HEK293 (cell line): ENCODE data around the gene KCNJ6.

Experiments used
- CTCF ChIA-PET: fragments of 350-600 bp; formaldehyde crosslinking; extraction: SDS; loops from one replicate; lab custom pipeline; 2021; ENCODE audit warnings: antibody characterized with exemption; lab: Yijun Ruan, JAX
- POLR2A ChIA-PET: fragments of 300-600 bp; formaldehyde crosslinking; extraction: SDS; loops from one replicate; lab custom pipeline; 2020; ENCODE audit warnings: antibody characterized with exemption, inconsistent platforms; lab: Yijun Ruan, JAX
- H3K27ac ChIP-seq: fragments of 200-500 bp; sonication (Bioruptor generic); 2 replicates; pipeline ENCODE4 v1.5.1; 2014; ENCODE audit warnings: low read depth, low read length, control low read depth, inconsistent platforms; ENCODE audit errors: extremely low read depth
- H3K36me3 ChIP-seq, 2 experiments: fragments of 200-500 bp in 1 of 2; sonication (Bioruptor generic) in 1 of 2; 1 replicate in 1 of 2; 2 replicates in 1 of 2; pipeline ENCODE4 v1.5.1; 2014 to 2017; ENCODE audit warnings: inconsistent platforms in 2 of 2, low read length in 2 of 2; ENCODE audit not compliant: control insufficient read depth in 2 of 2, insufficient read depth in 1 of 2
- H3K4me1 ChIP-seq: fragments of 200-500 bp; sonication (Bioruptor generic); 2 replicates; pipeline ENCODE4 v1.5.1; 2014; ENCODE audit warnings: mild to moderate bottlenecking, low read length, inconsistent platforms; ENCODE audit not compliant: control insufficient read depth, insufficient read depth
- H3K4me3 ChIP-seq: 2 replicates; pipeline ENCODE4 v1.5.1; 2011; ENCODE audit warnings: low read depth, mild to moderate bottlenecking, control low read depth, low read length, moderate library complexity
- H3K9me3 ChIP-seq: fragments of 200-500 bp; sonication (Bioruptor generic); 2 replicates; pipeline ENCODE4 v1.5.1; 2014; ENCODE audit warnings: low read depth, low read length, inconsistent platforms; ENCODE audit not compliant: control insufficient read depth, insufficient read depth
- KLF10 ChIP-seq: fragments of 450-650 bp; IDR thresholded peaks from 2 replicates; pipeline ENCODE4 v1.5.1; 2018; ENCODE audit warnings: missing biosample characterization, mild to moderate bottlenecking, missing genetic modification characterization
- PRDM1 ChIP-seq: fragments of 450-650 bp; formaldehyde crosslinking; IDR thresholded peaks from 2 replicates; pipeline ENCODE4; 2016; ENCODE audit warnings: missing biosample characterization, missing genetic modification characterization
- SP7 ChIP-seq: fragments of 450-650 bp; formaldehyde crosslinking; IDR thresholded peaks from 2 replicates; pipeline ENCODE4 v1.5.1; 2016; ENCODE audit warnings: missing biosample characterization, missing genetic modification characterization
- ZBTB48 ChIP-seq: fragments of 450-650 bp; formaldehyde crosslinking; IDR thresholded peaks from 2 replicates; pipeline ENCODE4 v1.5.1; 2016; ENCODE audit warnings: missing biosample characterization, missing genetic modification characterization
- ZBTB7A ChIP-seq: fragments of 450-650 bp; formaldehyde crosslinking; IDR thresholded peaks from 2 replicates; pipeline ENCODE4 v1.5.1; 2016; ENCODE audit warnings: low read depth, missing biosample characterization, missing genetic modification characterization
- ZNF341 ChIP-seq: fragments of 450-650 bp; formaldehyde crosslinking; IDR thresholded peaks from 2 replicates; pipeline ENCODE4; 2016; ENCODE audit warnings: low read depth, missing biosample characterization, missing genetic modification characterization
- ZNF423 ChIP-seq: fragments of 450-650 bp; formaldehyde crosslinking; IDR thresholded peaks from 2 replicates; pipeline ENCODE4 v1.5.1; 2016; ENCODE audit warnings: missing biosample characterization, missing genetic modification characterization
- ZNF544 ChIP-seq: fragments of 450-650 bp; formaldehyde crosslinking; IDR thresholded peaks from 2 replicates; pipeline ENCODE4 v1.5.0; 2017; ENCODE audit warnings: missing biosample characterization, missing genetic modification characterization
- ZNF549 ChIP-seq: fragments of 450-650 bp; IDR thresholded peaks from 2 replicates; pipeline ENCODE4 v1.5.1; 2018; ENCODE audit warnings: missing biosample characterization, missing genetic modification characterization, mild to moderate bottlenecking, inconsistent platforms, moderate library complexity
- ZNF610 ChIP-seq: fragments of 450-650 bp; formaldehyde crosslinking; IDR thresholded peaks from 2 replicates; pipeline ENCODE4 v1.5.1; 2016; ENCODE audit warnings: missing biosample characterization, missing genetic modification characterization, borderline replicate concordance
- ZNF670 ChIP-seq: fragments of 450-650 bp; formaldehyde crosslinking; IDR thresholded peaks from 2 replicates; pipeline ENCODE4 v1.5.1; 2016; ENCODE audit warnings: missing biosample characterization, missing genetic modification characterization, low read depth
- TF ChIP-seq, protein P1 (sequence below): fragments of 450-650 bp; formaldehyde crosslinking; IDR thresholded peaks from 2 replicates; pipeline ENCODE4 v1.5.1; 2016; ENCODE audit warnings: missing biosample characterization, missing genetic modification characterization
- TF ChIP-seq, protein P2 (sequence below): fragments of 450-650 bp; formaldehyde crosslinking; IDR thresholded peaks from 2 replicates; pipeline ENCODE4 v1.5.1; 2016; ENCODE audit warnings: missing biosample characterization, missing genetic modification characterization, low read depth
- TF ChIP-seq, protein P3 (sequence below): fragments of 450-650 bp; formaldehyde crosslinking; IDR thresholded peaks from 2 replicates; pipeline ENCODE4 v1.5.1; 2016; ENCODE audit warnings: missing biosample characterization, missing genetic modification characterization, borderline replicate concordance
- TF ChIP-seq, protein P4 (sequence below): fragments of 450-650 bp; formaldehyde crosslinking; IDR thresholded peaks from 2 replicates; pipeline ENCODE4 v1.5.1; 2016; ENCODE audit warnings: missing biosample characterization, missing genetic modification characterization
- TF ChIP-seq, protein P5 (sequence below): fragments of 450-650 bp; formaldehyde crosslinking; IDR thresholded peaks from 2 replicates; pipeline ENCODE4 v1.5.1; 2017; ENCODE audit warnings: missing biosample characterization, missing genetic modification characterization
- TF ChIP-seq, protein P6 (sequence below): fragments of 450-650 bp; formaldehyde crosslinking; IDR thresholded peaks from 2 replicates; pipeline ENCODE4 v1.5.1; 2017; ENCODE audit warnings: missing biosample characterization, missing genetic modification characterization
- TF ChIP-seq, protein P7 (sequence below): fragments of 450-650 bp; formaldehyde crosslinking; IDR thresholded peaks from 2 replicates; pipeline ENCODE4 v1.5.1; 2016; ENCODE audit warnings: missing biosample characterization, missing genetic modification characterization

KCNJ6 gene

DNA sequence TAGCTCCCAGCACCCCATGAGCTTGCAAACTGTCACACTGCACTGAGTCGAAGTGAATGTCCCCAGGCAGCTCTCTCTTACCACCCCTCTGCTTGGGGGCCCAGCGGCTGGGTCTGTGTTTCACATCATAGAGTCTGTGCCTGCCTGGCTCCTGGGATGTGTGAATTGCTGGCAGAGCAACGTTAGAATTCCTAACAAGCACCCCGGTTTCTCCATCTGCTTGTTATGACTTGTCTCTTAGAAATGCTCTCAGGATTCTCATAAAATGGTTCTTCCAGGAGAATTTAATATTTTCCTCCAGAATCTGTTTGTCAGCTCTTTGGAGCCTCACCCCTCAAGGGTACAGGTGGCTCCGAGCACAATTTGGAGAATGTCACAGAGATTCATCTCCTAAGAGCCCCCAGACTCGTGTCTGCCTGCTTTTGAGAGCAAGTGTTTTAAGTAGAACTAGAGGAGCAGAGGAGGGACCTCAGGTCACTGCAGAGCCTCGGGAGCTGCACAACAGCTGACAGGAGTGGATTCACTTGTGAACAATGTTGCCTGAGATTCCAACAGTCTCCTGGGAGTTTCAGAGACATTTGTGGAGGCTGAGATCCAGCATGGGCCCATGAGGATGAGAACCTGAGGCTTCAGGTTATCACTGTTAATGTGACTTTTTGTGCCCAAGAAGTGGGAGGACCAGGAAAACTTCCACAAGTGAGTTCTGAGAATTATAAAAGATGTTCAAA lies 131.5 kb downstream of the KCNJ6 start:
- CTCF ChIA-PET, result no interaction called here
- POLR2A ChIA-PET, result no interaction called here
- H3K9me3 ChIP-seq, result no peaks in the 10 kb centered on the region
- no peaks in the 10 kb centered on the region for H3K36me3 ChIP-seq
- H3K4me3 ChIP-seq, result no peak overlapping the region
- no peaks in the 10 kb centered on the region for H3K4me1 ChIP-seq
- H3K27ac ChIP-seq, result no peak overlapping the region
- TF ChIP-seq ZNF610 (no peak), ZNF670 (no peak), ZNF423 (no peak), SP7 (no peak), KLF10 (tag by site-specific recombination) (no peak), ZNF544 (tag by site-specific recombination) (no peak), PRDM1 (tag by site-specific recombination) (no peak), ZNF549 (no peak), ZBTB7A (tag by site-specific recombination) (no peak), ZNF341 (tag by site-specific recombination) (no peak), ZBTB48 (tag by site-specific recombination) (no peak)
- TF ChIP-seq, protein P1, sequence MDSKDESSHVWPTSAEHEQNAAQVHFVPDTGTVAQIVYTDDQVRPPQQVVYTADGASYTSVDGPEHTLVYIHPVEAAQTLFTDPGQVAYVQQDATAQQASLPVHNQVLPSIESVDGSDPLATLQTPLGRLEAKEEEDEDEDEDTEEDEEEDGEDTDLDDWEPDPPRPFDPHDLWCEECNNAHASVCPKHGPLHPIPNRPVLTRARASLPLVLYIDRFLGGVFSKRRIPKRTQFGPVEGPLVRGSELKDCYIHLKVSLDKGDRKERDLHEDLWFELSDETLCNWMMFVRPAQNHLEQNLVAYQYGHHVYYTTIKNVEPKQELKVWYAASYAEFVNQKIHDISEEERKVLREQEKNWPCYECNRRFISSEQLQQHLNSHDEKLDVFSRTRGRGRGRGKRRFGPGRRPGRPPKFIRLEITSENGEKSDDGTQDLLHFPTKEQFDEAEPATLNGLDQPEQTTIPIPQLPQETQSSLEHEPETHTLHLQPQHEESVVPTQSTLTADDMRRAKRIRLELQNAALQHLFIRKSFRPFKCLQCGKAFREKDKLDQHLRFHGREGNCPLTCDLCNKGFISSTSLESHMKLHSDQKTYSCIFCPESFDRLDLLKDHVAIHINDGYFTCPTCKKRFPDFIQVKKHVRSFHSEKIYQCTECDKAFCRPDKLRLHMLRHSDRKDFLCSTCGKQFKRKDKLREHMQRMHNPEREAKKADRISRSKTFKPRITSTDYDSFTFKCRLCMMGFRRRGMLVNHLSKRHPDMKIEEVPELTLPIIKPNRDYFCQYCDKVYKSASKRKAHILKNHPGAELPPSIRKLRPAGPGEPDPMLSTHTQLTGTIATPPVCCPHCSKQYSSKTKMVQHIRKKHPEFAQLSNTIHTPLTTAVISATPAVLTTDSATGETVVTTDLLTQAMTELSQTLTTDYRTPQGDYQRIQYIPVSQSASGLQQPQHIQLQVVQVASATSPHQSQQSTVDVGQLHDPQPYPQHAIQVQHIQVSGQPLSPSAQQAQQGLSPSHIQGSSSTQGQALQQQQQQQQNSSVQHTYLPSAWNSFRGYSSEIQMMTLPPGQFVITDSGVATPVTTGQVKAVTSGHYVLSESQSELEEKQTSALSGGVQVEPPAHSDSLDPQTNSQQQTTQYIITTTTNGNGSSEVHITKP (tag by site-specific recombination), result no peak
- TF ChIP-seq, protein P2, sequence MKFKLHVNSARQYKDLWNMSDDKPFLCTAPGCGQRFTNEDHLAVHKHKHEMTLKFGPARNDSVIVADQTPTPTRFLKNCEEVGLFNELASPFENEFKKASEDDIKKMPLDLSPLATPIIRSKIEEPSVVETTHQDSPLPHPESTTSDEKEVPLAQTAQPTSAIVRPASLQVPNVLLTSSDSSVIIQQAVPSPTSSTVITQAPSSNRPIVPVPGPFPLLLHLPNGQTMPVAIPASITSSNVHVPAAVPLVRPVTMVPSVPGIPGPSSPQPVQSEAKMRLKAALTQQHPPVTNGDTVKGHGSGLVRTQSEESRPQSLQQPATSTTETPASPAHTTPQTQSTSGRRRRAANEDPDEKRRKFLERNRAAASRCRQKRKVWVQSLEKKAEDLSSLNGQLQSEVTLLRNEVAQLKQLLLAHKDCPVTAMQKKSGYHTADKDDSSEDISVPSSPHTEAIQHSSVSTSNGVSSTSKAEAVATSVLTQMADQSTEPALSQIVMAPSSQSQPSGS (tag by site-specific recombination), result no peak
- TF ChIP-seq, protein P3, sequence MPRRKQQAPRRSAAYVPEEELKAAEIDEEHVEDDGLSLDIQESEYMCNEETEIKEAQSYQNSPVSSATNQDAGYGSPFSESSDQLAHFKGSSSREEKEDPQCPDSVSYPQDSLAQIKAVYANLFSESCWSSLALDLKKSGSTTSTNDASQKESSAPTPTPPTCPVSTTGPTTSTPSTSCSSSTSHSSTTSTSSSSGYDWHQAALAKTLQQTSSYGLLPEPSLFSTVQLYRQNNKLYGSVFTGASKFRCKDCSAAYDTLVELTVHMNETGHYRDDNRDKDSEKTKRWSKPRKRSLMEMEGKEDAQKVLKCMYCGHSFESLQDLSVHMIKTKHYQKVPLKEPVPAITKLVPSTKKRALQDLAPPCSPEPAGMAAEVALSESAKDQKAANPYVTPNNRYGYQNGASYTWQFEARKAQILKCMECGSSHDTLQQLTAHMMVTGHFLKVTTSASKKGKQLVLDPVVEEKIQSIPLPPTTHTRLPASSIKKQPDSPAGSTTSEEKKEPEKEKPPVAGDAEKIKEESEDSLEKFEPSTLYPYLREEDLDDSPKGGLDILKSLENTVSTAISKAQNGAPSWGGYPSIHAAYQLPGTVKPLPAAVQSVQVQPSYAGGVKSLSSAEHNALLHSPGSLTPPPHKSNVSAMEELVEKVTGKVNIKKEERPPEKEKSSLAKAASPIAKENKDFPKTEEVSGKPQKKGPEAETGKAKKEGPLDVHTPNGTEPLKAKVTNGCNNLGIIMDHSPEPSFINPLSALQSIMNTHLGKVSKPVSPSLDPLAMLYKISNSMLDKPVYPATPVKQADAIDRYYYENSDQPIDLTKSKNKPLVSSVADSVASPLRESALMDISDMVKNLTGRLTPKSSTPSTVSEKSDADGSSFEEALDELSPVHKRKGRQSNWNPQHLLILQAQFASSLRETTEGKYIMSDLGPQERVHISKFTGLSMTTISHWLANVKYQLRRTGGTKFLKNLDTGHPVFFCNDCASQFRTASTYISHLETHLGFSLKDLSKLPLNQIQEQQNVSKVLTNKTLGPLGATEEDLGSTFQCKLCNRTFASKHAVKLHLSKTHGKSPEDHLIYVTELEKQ (tag by site-specific recombination), result no peak
- TF ChIP-seq, protein P4, sequence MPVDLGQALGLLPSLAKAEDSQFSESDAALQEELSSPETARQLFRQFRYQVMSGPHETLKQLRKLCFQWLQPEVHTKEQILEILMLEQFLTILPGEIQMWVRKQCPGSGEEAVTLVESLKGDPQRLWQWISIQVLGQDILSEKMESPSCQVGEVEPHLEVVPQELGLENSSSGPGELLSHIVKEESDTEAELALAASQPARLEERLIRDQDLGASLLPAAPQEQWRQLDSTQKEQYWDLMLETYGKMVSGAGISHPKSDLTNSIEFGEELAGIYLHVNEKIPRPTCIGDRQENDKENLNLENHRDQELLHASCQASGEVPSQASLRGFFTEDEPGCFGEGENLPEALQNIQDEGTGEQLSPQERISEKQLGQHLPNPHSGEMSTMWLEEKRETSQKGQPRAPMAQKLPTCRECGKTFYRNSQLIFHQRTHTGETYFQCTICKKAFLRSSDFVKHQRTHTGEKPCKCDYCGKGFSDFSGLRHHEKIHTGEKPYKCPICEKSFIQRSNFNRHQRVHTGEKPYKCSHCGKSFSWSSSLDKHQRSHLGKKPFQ (tag by site-specific recombination), result no peak
- TF ChIP-seq, protein P5, sequence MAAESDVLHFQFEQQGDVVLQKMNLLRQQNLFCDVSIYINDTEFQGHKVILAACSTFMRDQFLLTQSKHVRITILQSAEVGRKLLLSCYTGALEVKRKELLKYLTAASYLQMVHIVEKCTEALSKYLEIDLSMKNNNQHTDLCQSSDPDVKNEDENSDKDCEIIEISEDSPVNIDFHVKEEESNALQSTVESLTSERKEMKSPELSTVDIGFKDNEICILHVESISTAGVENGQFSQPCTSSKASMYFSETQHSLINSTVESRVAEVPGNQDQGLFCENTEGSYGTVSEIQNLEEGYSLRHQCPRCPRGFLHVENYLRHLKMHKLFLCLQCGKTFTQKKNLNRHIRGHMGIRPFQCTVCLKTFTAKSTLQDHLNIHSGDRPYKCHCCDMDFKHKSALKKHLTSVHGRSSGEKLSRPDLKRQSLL (tag by site-specific recombination), result no peak
- TF ChIP-seq, protein P6, sequence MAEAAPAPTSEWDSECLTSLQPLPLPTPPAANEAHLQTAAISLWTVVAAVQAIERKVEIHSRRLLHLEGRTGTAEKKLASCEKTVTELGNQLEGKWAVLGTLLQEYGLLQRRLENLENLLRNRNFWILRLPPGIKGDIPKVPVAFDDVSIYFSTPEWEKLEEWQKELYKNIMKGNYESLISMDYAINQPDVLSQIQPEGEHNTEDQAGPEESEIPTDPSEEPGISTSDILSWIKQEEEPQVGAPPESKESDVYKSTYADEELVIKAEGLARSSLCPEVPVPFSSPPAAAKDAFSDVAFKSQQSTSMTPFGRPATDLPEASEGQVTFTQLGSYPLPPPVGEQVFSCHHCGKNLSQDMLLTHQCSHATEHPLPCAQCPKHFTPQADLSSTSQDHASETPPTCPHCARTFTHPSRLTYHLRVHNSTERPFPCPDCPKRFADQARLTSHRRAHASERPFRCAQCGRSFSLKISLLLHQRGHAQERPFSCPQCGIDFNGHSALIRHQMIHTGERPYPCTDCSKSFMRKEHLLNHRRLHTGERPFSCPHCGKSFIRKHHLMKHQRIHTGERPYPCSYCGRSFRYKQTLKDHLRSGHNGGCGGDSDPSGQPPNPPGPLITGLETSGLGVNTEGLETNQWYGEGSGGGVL (tag by site-specific recombination), result no peak
- TF ChIP-seq, protein P7, sequence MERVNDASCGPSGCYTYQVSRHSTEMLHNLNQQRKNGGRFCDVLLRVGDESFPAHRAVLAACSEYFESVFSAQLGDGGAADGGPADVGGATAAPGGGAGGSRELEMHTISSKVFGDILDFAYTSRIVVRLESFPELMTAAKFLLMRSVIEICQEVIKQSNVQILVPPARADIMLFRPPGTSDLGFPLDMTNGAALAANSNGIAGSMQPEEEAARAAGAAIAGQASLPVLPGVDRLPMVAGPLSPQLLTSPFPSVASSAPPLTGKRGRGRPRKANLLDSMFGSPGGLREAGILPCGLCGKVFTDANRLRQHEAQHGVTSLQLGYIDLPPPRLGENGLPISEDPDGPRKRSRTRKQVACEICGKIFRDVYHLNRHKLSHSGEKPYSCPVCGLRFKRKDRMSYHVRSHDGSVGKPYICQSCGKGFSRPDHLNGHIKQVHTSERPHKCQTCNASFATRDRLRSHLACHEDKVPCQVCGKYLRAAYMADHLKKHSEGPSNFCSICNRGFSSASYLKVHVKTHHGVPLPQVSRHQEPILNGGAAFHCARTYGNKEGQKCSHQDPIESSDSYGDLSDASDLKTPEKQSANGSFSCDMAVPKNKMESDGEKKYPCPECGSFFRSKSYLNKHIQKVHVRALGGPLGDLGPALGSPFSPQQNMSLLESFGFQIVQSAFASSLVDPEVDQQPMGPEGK (tag by site-specific recombination), result no peak
